ENCODE results near the gene CD46. TPM values are rescaled to one million over a fixed set of nuclear protein-coding genes. Genes with fewer than 3 reads are reported as not detected.

The CD46 gene
- total RNA-seq, 4 donors from 2014 or later, result 262 to 391 (median 286) TPM

GRCh38 chr1:207789386-207789785 is 37.5 kb downstream of the CD46 start:
- TF ChIP-seq CTCF (IDR thresholded peaks at IDR 0.05; ENCODE audit: low read depth), result no peak

GRCh38 chr1:207789792-207790787 is 38.2 kb downstream of the CD46 start:
- TF ChIP-seq CTCF (IDR thresholded peaks at IDR 0.05; ENCODE audit: low read depth), result no peak

GRCh38 chr1:207791290-207791689 is 39.4 kb downstream of the CD46 start:
- TF ChIP-seq CTCF (IDR thresholded peaks at IDR 0.05; ENCODE audit: low read depth), result no peak

- no peak for TF ChIP-seq CTCF (IDR thresholded peaks at IDR 0.05; ENCODE audit: low read depth)
These were observed 41.5 kb downstream of the CD46 start for GRCh38 chr1:207793327-207793726.

- TF ChIP-seq CTCF (IDR thresholded peaks at IDR 0.05; ENCODE audit: low read depth), result no peak
These were observed 43.0 kb downstream of the CD46 start for GRCh38 chr1:207794861-207795260.

GRCh38 chr1:207797229-207797973 is 45.5 kb downstream of the CD46 start:
- TF ChIP-seq CTCF (IDR thresholded peaks at IDR 0.05; ENCODE audit: low read depth), result no peak

GRCh38 chr1:207798847-207799246 is 47.0 kb downstream of the CD46 start:
- no peak for TF ChIP-seq CTCF (IDR thresholded peaks at IDR 0.05; ENCODE audit: low read depth)

All from subcutaneous adipose tissue (tissue), 4 donors.